Measurements from ENCODE around the gene KCNAB2.
A peak's percentile ranks its signal among the peaks of the same experiment; 100 is the strongest.

KCNAB2 gene

DNA sequence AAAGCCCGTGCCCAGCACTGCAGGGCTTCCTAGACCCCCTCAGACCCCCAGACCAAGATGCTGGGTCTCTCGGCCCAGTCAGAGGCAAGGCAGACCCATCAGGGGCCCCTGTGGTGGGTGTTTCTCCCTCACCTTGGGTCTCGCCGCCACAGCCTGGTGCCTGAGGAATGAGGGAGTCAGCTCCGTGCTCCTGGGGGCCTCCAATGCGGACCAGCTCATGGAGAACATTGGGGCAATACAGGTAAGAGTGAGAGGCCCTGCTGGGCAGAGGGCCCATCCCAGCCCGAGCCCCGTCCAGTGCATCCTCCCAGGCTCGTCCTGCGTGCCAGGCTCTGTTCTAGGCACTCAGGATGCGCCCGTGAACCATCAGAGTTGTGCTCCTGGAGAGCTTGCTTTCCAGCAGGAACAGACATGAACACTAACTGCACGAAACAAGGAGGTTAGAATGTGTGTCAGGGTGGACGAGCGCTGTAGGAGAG, 51.5 kb downstream of the KCNAB2 start:
- DNase-seq (no peak), ATAC-seq (no peak)

- ATAC-seq, result no peak
- no peak for DNase-seq
These were observed 52.1 kb downstream of the KCNAB2 start for GRCh38 chr1:6097824-6098223.

- DNase-seq (no peak), ATAC-seq (no peak)
These were observed 52.9 kb downstream of the KCNAB2 start for GRCh38 chr1:6098303-6099215.

GRCh38 chr1:6099297-6099696, 53.6 kb downstream of the KCNAB2 start:
- no peak for ATAC-seq
- no peak for DNase-seq

DNA sequence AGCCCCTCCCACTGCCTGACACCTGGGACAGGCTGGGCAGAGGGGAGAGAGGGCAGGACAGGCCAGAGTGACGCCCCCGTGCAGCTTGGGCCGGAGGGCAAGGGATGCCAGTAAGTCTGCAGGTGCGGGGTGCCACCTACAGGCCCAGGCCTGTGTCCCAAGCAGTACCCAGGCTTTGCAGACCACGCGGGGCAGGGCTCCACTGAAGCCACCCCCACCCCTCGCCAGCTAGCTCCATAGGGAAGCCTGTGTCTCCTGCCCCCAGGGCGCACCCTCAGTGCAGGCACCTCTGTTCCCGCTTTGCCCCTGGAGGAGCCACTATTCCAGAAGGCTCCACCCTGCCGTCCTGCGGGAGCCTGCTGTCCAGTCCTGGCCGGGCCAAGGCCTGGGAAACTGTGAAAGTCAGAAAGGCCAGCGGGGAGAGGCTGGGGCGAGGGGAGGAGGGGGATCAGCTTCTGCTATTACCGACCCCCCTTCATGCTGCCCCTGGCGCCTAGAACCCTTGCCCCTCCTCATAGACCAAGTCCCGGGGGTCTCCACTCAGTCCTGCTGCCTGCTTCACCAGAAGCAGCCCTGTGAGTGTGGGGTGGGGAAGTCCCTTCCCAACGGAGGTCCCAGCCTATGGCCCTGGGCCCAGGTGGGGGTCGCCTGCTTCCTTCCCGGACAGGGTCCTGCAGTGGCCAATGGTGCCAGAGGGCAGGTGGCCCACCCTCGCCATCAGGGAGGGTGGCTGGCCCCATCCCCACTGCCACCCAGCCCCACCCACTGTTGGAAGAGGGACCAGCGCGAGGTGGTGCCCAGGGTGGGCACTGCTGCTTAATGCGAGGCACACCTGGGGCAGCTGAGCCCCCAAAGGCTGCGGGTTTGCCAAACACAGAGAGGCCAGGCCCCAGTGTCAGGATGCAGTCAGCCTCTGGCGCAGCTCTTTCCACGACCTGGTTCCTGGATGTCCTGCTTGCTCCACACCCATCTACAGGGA, 54.4 kb downstream of the KCNAB2 start:
- DNase-seq (no peak), ATAC-seq (peak; percentile 10)

- DNase-seq, result no peak
These were observed 55.4 kb downstream of the KCNAB2 start for GRCh38 chr1:6100861-6101783.

DNA sequence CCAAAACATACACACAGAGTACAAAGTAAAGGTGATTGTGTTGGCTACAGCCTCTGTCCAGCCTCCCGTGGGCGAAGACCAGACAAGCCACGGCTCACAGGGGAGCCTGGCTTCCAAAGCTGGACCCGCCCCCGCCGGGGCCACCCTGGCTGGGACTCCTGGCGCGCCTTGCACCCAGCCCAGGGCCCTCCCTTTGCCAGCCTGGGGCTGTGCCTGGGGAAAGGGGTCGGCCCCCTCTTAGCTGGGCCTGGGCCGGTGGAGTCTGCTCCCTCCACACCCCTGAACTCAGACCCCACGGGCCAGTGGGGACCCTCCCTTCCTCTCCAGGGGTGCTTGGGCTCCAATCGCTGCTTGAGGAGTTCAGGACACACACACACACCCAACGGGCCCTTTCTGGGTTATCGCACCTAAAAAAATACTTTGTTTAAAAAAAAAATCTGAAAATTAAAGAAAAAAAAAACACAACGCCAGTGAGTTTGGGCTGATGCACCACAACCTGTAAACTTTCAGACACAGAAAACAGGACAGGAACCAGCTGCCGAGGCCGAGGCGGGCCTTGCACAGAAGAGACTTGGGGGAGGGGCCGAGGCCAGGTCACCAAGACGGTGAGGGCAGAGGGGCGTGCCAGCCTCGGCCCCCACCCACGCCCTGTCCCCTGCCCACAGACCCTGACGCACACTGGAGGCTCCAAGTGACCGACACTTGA, 56.3 kb downstream of the KCNAB2 start:
- DNase-seq, result no peak
- no peak for ATAC-seq

More at GRCh38 chr1:6100861-6101783, 55.4 kb downstream of the KCNAB2 start:
- peak; percentile 8 for ATAC-seq

DNA sequence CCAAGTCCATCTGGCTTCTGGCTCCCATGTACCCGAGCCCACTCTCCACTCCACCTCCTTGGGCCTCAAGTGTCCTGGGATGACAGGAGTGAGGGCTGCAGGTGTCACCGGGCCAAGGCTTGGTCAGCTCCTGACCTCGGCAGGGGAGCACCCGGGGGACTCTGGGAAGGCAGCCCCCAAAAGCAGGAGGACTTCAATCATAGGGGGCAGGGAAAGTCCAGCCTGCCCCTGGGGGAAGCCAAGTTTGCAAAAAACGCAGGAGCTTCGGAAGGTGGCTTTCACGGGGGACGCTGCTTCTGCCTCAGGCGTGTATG, 56.8 kb downstream of the KCNAB2 start:
- ATAC-seq, result no peak
- DNase-seq, result no peak

DNA sequence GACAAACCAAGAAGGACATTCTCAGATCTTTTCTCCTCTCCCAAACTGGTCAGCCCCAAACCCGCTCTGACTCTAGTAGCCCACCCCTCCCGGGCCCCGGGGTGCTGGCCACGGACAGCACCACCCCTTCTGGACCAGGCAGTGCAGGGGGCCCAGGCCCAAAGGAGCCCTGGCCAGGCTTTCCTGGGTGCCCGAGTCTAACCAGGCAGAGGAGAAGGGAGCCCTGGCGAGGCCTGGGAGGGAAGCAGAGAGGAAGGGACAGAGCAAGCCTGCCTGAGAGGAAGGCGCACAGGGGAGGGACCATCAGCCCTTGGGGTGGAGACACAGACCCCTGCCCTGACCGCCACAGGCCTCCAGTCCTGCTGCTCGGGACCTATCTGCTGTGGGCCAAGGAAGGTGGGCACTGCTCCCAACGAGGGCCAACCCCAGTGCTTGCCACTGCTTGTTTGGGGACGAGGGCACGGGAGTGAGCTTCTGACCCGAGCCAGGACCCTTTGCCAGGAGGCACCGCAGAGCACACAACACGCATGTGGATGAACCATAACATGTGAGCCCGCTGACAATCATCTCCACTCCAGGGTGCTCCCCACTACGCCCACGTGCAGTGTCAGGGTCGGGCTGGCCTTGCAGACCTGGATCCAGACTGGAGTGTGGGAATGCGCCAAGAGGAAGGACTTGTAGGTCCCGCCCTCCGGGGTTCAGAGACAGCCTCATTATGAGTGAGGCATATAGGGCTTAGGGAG, 57.6 kb downstream of the KCNAB2 start:
- no peak for ATAC-seq

GRCh38 chr1:6103854-6104530, 58.3 kb downstream of the KCNAB2 start:
- no peak for DNase-seq
- no peak for ATAC-seq

More for the DNA sequence above, 57.6 kb downstream of the KCNAB2 start:
- DNase-seq, result no peak

DNA sequence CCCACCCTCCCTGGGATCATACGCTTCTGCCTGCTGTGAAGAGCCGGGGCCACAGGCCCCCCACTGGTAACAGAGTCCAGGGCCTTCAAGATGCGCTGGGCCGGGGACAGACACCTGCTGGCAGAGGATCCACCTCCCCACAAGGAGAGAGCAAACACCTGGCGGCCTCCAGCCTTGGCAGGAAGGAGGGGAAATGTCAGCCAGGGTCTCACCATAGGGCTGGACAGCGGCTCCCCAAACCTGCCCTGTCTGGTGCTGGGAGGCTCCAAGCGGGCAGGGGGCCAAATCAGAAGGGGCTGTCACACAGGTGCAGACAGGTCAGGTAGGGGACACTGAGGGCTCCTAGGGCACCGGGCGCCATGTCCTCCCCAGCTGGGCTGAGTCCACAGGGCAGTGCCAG, 58.9 kb downstream of the KCNAB2 start:
- DNase-seq, result no peak
- ATAC-seq, result no peak

DNA sequence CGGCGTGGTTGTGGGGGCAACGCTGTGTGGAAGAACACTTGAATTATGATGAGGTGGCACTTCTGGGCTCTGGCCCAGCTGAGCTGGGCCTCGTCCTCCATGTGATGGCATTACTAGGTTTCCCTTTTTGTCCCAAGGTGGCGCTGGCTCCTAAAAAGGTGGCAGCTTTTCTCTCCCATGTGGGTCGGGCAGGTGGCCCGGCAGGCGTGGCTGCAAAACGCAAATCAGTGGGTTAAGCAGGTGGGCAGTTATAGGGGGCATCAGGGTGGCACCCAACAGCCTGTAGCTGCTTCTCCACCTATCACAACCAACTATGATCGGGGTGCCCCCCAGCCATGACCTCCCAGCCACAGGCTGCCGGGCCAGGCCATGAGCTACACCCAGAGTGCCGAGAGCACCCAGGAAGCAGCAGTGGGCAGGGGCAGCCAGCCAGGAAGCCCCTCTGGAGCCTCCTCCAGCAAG, 59.6 kb downstream of the KCNAB2 start:
- ATAC-seq, result no peak
- no peak for DNase-seq

GRCh38 chr1:6105763-6106162, 60.1 kb downstream of the KCNAB2 start:
- no peak for ATAC-seq
- DNase-seq, result no peak

GRCh38 chr1:6106321-6106731, 60.6 kb downstream of the KCNAB2 start:
- DNase-seq (no peak), ATAC-seq (no peak)

DNA sequence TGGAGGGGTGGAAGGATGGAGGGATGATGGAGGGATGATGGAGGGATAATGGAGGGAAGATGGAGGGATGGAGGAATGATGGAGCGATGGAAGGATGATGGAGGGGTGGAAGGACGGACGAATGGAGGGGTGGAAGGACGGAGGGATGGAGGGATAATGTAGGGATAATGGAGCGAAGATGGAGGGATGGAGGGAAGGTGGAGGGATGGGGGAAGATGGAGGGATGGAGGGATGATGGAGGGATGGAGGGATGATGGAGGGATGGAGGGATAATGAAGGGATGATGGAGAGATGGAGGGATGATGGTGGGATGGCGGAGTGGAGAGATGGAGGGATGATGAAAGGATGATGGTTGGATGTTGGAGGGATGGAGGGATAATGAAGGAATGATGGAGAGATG, 61.3 kb downstream of the KCNAB2 start:
- ATAC-seq (no peak), DNase-seq (no peak)

- no peak for DNase-seq
- ATAC-seq, result no peak
These were observed 62.0 kb downstream of the KCNAB2 start for GRCh38 chr1:6107409-6108356.

DNA sequence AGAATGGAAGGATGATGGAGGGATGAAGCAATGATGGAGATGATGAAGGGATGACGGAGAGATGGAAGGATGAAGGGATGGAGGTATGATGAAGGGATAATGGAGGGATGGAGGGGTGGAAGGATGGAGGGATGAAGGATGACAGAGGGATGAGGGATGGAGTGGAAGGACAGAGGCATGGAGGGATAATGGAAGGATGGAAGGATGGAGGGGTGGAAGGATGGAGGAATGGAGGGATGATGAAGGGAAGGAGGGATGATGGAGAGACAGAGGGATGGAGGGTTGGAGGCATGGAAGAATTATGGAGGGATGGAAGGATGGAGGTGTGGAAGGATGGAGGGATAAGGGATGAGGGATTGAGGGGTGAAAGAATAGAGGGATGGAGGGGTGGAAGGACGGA, 62.8 kb downstream of the KCNAB2 start:
- ATAC-seq (no peak), DNase-seq (no peak)

- ATAC-seq (peak; percentile 85), DNase-seq (peak; percentile 55)
These were observed 63.4 kb downstream of the KCNAB2 start for GRCh38 chr1:6108937-6109614.

All from stimulated activated naive CD8-positive, alpha-beta T cell treated with anti-CD3 and anti-CD28 coated beads, Interleukin-15, Interleukin-2, amounts not matched to agents 100 U/mL and 50 U/mL, for 24 hours (primary cell).